Vagina (tissue), 2 donors: Measurements from ENCODE around the gene PSRC1. TPM values are rescaled to one million over a fixed set of nuclear protein-coding genes. Genes with fewer than 3 reads are reported as not detected.

Source experiments
- DNase-seq, 2 donors: peaks; one replicate each; pipeline ENCODE4 v3.0.0-alpha.2; 2017; ENCODE audit errors: extremely low spot score in 2 of 2
- H3K27ac ChIP-seq: fragments of 200-600 bp; sonication (generic); one replicate; pipeline ENCODE4 v1.5.1; 2019
- H3K27me3 ChIP-seq: fragments of 200-600 bp; sonication (generic); one replicate; pipeline ENCODE4 v1.5.1; 2019
- H3K36me3 ChIP-seq, 2 donors: fragments of 200-600 bp; sonication (generic); one replicate each; pipeline ENCODE4 v1.5.1; 2017 to 2019
- H3K4me1 ChIP-seq: fragments of 200-600 bp; sonication (generic); one replicate; pipeline ENCODE4 v1.5.1; 2019
- H3K4me3 ChIP-seq, 2 donors: fragments of 200-600 bp; sonication (generic); 1 replicate in 1 of 2; 2 replicates in 1 of 2; pipeline ENCODE4 v1.5.1; 2016 to 2019
- H3K9me3 ChIP-seq: fragments of 200-600 bp; sonication (generic); one replicate; pipeline ENCODE4 v1.5.1; 2019
- POLR2A ChIP-seq, 2 donors: fragments of 450-650 bp; IDR thresholded peaks; one replicate each; pipeline ENCODE4 v1.6.1; 2017; ENCODE audit warnings: antibody characterized with exemption in 2 of 2, mild to moderate bottlenecking in 2 of 2, moderate library complexity in 2 of 2
- POLR2AphosphoS5 ChIP-seq, 2 donors: sonication (generic); formaldehyde crosslinking; IDR thresholded peaks; one replicate each; pipeline ENCODE4 v1.9.0; 2017; ENCODE audit warnings: antibody characterized with exemption in 2 of 2, mild to moderate bottlenecking in 2 of 2, low read depth in 1 of 2; ENCODE audit not compliant: insufficient read depth in 1 of 2
- intact Hi-C: fragments of 100-400 bp; cut with DNase I; formaldehyde crosslinking; loops from one replicate; pipeline ENCODE4 v1.15.1; 2023
- total RNA-seq: library from RNA; depleted of rRNA; stranded (reverse); fragments of >200 nt; gene quantifications from one replicate; pipeline ENCODE4 v1.2.3, GENCODE V29; 2016
- TF ChIP-seq, protein P1 (sequence below), 3 experiments: fragments of 450-650 bp in 2 of 3; fragments of 200-600 bp in 1 of 3; sonication (generic) in 1 of 3; IDR thresholded peaks; one replicate each; pipeline ENCODE4 v1.5.1; 2017 to 2019; ENCODE audit warnings: antibody characterized with exemption in 3 of 3, mild to moderate bottlenecking in 2 of 3, moderate library complexity in 2 of 3

The PSRC1 gene
- total RNA-seq, 1 donor from 2014 or later: 5.4 TPM

DNA sequence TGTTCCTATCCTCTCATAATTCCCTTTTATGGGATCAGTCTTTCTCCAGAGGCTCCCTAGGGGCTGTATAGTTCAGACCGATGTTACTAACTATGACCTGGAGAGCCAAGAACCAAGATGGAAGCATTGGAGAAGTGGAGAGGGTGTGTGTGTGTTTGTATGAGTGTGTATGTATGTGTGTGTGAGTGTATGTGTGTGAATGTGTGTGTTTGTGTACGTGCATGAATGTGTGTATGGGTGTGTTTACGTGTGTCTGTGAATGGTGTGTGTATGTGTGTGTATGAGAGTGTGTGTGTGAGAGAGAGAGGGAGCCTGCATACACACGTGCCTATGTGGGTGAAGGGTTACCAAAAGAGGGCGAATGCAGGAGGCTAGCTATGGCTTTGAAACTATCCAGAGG lies 18.9 kb upstream of the PSRC1 start:
- no peak overlapping the region for H3K4me3 ChIP-seq
- TF ChIP-seq, protein P1, sequence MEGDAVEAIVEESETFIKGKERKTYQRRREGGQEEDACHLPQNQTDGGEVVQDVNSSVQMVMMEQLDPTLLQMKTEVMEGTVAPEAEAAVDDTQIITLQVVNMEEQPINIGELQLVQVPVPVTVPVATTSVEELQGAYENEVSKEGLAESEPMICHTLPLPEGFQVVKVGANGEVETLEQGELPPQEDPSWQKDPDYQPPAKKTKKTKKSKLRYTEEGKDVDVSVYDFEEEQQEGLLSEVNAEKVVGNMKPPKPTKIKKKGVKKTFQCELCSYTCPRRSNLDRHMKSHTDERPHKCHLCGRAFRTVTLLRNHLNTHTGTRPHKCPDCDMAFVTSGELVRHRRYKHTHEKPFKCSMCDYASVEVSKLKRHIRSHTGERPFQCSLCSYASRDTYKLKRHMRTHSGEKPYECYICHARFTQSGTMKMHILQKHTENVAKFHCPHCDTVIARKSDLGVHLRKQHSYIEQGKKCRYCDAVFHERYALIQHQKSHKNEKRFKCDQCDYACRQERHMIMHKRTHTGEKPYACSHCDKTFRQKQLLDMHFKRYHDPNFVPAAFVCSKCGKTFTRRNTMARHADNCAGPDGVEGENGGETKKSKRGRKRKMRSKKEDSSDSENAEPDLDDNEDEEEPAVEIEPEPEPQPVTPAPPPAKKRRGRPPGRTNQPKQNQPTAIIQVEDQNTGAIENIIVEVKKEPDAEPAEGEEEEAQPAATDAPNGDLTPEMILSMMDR (IDR thresholded peaks at IDR 0.05): no peak
- TF ChIP-seq POLR2AphosphoS5 (IDR thresholded peaks at IDR 0.05; ENCODE audit: insufficient read depth in 1 of 2, low read depth in 1 of 2) (no peak), POLR2A (IDR thresholded peaks at IDR 0.05) (no peak)
- H3K27ac ChIP-seq: no peak overlapping the region
- intact Hi-C loops: no loop called here
- peaks cover 14% of the 10 kb centered on the region for H3K4me1 ChIP-seq
- no peak for DNase-seq
- no peaks in the 10 kb centered on the region for H3K9me3 ChIP-seq
- H3K27me3 ChIP-seq: no peaks in the 10 kb centered on the region
- no peaks in the 10 kb centered on the region for H3K36me3 ChIP-seq

DNA sequence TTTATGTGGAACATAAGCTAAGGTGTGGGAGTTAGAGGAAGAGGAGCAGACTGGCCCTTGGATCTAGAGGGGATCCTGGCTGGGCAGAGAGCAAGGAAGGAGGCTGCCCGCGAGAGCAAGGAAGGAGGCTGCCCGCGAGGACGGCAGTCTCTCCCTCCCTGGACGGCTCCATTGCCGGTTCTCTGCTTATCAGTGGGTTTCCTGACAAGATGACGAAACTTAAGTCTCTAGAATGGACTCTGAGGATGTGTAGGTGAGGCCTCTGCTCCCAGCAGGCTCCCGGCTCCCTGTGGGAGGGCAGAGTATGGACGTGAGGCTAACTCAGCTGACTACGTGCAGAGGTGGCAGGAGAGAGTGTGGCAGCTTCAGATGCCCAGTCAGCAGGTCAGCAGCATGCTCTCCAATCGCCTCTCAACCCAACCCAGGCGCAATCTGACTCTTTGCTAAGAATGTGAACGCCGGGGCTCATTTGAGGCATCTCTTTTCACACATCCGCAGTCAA lies 17.8 kb upstream of the PSRC1 start:
- TF ChIP-seq POLR2A (IDR thresholded peaks at IDR 0.05): no peak
- TF ChIP-seq, protein P1 (IDR thresholded peaks at IDR 0.05): no peak
- no peak for TF ChIP-seq POLR2AphosphoS5 (IDR thresholded peaks at IDR 0.05; ENCODE audit: insufficient read depth in 1 of 2, low read depth in 1 of 2)
- H3K27ac ChIP-seq: no peak overlapping the region
- DNase-seq: no peak
- intact Hi-C loops: no loop called here
- H3K4me1 ChIP-seq: peaks cover 14% of the 10 kb centered on the region
- no peaks in the 10 kb centered on the region for H3K36me3 ChIP-seq
- no peaks in the 10 kb centered on the region for H3K9me3 ChIP-seq
- no peak overlapping the region for H3K4me3 ChIP-seq
- H3K27me3 ChIP-seq: no peaks in the 10 kb centered on the region

DNA sequence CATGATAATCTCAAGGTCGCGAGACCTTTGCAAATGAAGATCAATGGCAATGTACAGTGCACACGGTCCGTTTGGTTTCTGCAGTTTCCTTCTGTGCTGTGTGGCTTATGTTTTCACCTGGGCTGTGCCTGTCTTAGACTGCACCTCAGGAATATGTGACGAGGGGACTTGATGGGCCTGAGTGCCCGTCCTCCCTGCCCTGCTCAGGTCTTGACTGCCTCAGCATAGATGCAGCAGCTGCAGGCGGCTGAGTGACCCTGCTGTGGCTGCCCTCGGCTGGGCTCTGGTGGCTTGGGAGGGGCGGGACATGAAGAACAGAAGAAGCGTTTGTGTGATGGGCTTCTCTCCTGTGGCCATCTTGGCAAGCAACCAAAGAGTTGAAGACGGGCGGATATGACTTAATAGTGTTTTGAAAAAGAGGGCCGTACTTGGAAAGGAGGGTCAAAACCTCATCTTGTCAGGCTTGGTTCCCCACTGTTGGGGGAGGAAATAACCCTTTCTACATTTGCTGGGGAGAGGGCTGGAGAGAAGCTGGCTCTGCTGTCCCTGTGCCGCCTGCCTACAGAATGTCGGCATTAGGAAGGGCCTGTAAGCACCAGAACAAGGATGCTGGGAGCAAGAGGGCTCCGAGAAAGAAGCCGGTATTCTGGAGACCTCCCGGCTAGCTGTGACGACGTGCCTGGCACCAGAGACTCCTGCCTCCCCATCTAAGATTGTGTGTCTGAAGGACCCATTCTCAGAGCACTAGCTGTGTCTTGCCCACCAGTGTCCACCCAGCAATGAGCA lies 16.8 kb upstream of the PSRC1 start:
- intact Hi-C loops: no loop called here
- TF ChIP-seq POLR2A (IDR thresholded peaks at IDR 0.05) (no peak), POLR2AphosphoS5 (IDR thresholded peaks at IDR 0.05; ENCODE audit: insufficient read depth in 1 of 2, low read depth in 1 of 2) (no peak)
- TF ChIP-seq, protein P1 (IDR thresholded peaks at IDR 0.05): no peak
- H3K27me3 ChIP-seq: no peaks in the 10 kb centered on the region
- H3K9me3 ChIP-seq: no peaks in the 10 kb centered on the region
- H3K36me3 ChIP-seq: no peaks in the 10 kb centered on the region
- no peak for DNase-seq
- H3K4me3 ChIP-seq: no peak overlapping the region
- peaks cover 14% of the 10 kb centered on the region for H3K4me1 ChIP-seq
- no peak overlapping the region for H3K27ac ChIP-seq

DNA sequence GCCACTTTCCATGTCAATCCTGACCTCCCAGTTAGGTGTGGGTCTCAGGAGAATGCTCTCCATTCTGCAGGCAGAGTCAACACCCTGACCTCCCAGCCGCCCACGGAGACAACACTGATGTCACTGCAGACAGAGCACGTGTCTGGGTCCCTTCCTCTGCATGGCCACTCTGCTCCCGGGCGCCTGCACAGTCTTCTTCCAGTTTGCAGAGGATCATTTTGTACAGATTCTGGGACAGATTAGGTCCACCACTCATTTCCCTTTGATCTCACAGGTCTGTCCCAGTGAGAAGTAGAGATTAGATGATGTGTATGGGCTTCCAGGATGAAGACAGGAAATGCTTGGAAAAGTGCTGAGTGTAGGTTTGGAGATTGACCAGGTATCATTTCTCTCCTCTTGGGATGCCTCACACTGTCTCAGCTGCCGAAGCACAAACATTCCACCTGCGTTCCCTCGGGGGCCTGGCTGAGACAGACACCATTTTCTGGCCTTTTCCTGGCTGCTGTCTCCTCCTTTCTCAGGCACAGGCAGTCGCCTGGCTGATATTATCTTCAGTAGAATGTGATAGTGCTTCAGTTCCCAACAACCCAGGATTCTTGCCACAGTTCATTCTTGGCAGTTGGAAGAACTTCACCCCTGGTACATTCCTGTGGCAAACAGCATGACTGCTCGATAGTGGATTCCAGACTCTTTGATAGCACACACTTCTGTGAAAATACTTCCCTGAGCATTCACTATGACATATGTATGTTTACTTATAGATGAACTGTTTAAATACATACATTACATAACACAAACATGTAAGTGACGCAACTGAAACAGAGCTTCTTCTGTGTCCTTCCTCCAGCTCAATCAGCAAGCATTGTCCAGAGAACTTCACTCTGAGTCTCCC lies 16.0 kb upstream of the PSRC1 start:
- H3K4me3 ChIP-seq: no peak overlapping the region
- DNase-seq: no peak

More for the DNA sequence above, 16.0 kb upstream of the PSRC1 start:
- intact Hi-C loops: no loop called here
- Histone ChIP-seq H3K9me3 (no peaks in the 10 kb centered on the region), H3K27me3 (no peaks in the 10 kb centered on the region), H3K36me3 (no peaks in the 10 kb centered on the region), H3K4me1 (peaks cover 14% of the 10 kb centered on the region), H3K27ac (no peak overlapping the region)
- TF ChIP-seq, protein P1 (IDR thresholded peaks at IDR 0.05): no peak
